Measurements from ENCODE around the gene GDI1.
A peak's percentile ranks its signal among the peaks of the same experiment; 100 is the strongest.

GDI1 gene

GRCh38 chrX:154437971-154438893, 1.3 kb downstream of the GDI1 start:
- no peak for DNase-seq

- no peak for DNase-seq
These were observed 2.9 kb downstream of the GDI1 start for GRCh38 chrX:154439841-154440240.

GRCh38 chrX:154440623-154441357, 3.8 kb downstream of the GDI1 start:
- no peak for DNase-seq

GRCh38 chrX:154441564-154441963, 4.6 kb downstream of the GDI1 start:
- no peak for DNase-seq

- no peak for DNase-seq
These were observed 5.2 kb downstream of the GDI1 start for GRCh38 chrX:154441984-154442707.

GRCh38 chrX:154443479-154443910, 6.5 kb downstream of the GDI1 start:
- DNase-seq, result no peak

- DNase-seq, result peak; percentile 33
These were observed 7.2 kb downstream of the GDI1 start, which contains the start of gene FAM50A for GRCh38 chrX:154443992-154444754. TSS of gene FAM50A (plus strand) at chrX:154444141. CDS start at chrX:154444236, 95 bp downstream.

- no peak for DNase-seq
These were observed 7.8 kb downstream of the GDI1 start for GRCh38 chrX:154444755-154445246.

- no peak for DNase-seq
These were observed 8.8 kb downstream of the GDI1 start for GRCh38 chrX:154445776-154446175.

GRCh38 chrX:154446430-154446829, 9.5 kb downstream of the GDI1 start:
- DNase-seq, result no peak

GRCh38 chrX:154448484-154448883, 11.5 kb downstream of the GDI1 start:
- DNase-seq, result no peak

- DNase-seq, result no peak
These were observed 12.7 kb downstream of the GDI1 start for GRCh38 chrX:154449618-154450017.

- DNase-seq, result no peak
These were observed 13.4 kb downstream of the GDI1 start for GRCh38 chrX:154450312-154450711.

- no peak for DNase-seq
These were observed 15.9 kb downstream of the GDI1 start for GRCh38 chrX:154452823-154453222.

- DNase-seq, result no peak
These were observed 20.6 kb downstream of the GDI1 start for GRCh38 chrX:154457491-154458115.

GRCh38 chrX:154458116-154458953, 21.4 kb downstream of the GDI1 start, which contains the start of gene PLXNA3:
TSS of gene PLXNA3 (plus strand) at chrX:154458281. CDS start at chrX:154460184, 1,903 bp downstream.
- no peak for DNase-seq

- no peak for DNase-seq
These were observed 22.2 kb downstream of the GDI1 start for GRCh38 chrX:154458954-154459778.

GRCh38 chrX:154459832-154460231, 22.9 kb downstream of the GDI1 start:
- no peak for DNase-seq

- no peak for DNase-seq
These were observed 23.4 kb downstream of the GDI1 start for GRCh38 chrX:154460326-154460725.

GRCh38 chrX:154462396-154462795, 25.4 kb downstream of the GDI1 start:
- DNase-seq, result no peak

Measured in GOT3 (cell line).